ENCODE data around the gene SULT1E1. TPM values are rescaled to one million over a fixed set of nuclear protein-coding genes. Genes with fewer than 3 reads are reported as not detected.

SULT1E1 gene
- total RNA-seq, 1 donor = under 0.01 TPM

DNA sequence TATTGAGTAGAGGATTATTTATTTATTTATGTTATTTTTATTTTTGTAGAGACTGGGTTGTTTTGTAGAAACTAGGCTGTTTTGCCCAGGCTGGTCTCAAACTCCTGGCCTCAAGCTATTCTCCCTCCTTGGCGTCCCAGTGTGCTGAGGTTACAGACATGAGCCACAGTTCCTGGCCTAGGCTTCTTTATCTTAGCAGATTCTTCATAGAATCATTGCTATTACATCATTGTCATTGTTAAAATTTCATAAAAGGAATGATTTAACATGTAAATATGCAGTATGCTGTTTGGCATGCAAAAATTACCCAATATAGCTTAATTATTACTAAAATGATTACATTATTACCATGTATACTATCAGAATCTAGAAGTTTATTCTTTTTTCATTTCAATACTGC lies 24.2 kb downstream of the SULT1E1 start:
- DNase-seq (ENCODE audit: low read depth) = no peak
- TF ChIP-seq, protein P1, sequence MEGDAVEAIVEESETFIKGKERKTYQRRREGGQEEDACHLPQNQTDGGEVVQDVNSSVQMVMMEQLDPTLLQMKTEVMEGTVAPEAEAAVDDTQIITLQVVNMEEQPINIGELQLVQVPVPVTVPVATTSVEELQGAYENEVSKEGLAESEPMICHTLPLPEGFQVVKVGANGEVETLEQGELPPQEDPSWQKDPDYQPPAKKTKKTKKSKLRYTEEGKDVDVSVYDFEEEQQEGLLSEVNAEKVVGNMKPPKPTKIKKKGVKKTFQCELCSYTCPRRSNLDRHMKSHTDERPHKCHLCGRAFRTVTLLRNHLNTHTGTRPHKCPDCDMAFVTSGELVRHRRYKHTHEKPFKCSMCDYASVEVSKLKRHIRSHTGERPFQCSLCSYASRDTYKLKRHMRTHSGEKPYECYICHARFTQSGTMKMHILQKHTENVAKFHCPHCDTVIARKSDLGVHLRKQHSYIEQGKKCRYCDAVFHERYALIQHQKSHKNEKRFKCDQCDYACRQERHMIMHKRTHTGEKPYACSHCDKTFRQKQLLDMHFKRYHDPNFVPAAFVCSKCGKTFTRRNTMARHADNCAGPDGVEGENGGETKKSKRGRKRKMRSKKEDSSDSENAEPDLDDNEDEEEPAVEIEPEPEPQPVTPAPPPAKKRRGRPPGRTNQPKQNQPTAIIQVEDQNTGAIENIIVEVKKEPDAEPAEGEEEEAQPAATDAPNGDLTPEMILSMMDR (IDR thresholded peaks at IDR 0.05; ENCODE audit: insufficient read depth, low read depth, low read length) = no peak
- H3K4me3 ChIP-seq (ENCODE audit: low read depth, low read length) = no peak overlapping the region

DNA sequence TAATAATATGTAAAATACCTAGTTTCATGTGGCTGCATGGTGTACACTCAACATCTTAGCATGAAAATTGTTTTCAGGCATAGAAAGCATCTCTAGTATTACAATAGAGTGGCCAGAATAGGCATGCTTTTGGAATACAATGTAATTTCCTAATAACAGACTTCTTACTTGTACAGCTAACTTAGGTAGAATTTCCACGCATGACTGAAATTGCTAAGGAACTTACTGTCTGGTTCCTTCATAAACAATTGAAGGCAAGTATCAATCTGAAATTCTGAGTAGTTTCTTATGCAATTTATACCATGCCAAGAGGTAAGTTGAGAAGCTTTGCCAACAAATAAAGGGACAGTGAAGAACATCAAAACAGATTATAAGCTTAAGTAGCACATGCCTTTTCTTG lies 26.7 kb downstream of the SULT1E1 start:
- TF ChIP-seq, protein P1 (IDR thresholded peaks at IDR 0.05; ENCODE audit: insufficient read depth, low read depth, low read length) = no peak
- no peak overlapping the region for H3K4me3 ChIP-seq (ENCODE audit: low read depth, low read length)
- DNase-seq (ENCODE audit: low read depth) = no peak

DNA sequence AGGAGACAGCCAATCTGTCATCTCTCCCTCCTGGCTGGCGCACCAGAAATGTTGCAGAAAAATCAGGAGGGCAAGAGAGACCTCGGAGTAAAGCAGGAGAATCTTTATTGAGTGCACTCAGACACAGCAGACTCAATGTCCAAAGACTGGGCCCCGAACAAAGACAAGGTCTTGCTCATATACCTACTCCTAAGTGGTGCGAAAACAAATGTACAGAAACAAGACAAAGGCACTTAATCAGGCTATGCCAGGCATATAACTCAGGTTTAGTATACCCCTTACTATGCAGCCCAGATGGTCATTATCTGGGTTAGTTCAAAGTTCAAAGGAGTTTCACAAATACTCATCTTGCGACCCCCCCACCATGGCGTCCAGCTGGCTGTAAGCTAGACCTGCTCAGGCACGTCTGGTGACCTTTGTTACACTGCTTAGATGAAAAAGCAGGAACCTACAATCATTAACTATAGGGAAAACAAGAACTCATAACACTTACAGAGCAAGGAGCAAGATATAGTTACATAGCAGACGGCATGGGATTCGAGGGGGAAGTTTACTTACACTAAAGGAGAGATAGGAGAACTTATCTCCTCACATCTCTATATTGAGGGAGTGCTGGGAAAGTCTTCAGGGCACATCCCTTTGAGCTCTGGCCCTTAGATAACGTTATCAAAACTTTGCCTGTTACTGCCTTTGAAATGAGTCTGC lies 27.5 kb downstream of the SULT1E1 start:
- DNase-seq (ENCODE audit: low read depth) = no peak
- TF ChIP-seq, protein P1 (IDR thresholded peaks at IDR 0.05; ENCODE audit: insufficient read depth, low read depth, low read length) = no peak
- H3K4me3 ChIP-seq (ENCODE audit: low read depth, low read length) = no peak overlapping the region

DNA sequence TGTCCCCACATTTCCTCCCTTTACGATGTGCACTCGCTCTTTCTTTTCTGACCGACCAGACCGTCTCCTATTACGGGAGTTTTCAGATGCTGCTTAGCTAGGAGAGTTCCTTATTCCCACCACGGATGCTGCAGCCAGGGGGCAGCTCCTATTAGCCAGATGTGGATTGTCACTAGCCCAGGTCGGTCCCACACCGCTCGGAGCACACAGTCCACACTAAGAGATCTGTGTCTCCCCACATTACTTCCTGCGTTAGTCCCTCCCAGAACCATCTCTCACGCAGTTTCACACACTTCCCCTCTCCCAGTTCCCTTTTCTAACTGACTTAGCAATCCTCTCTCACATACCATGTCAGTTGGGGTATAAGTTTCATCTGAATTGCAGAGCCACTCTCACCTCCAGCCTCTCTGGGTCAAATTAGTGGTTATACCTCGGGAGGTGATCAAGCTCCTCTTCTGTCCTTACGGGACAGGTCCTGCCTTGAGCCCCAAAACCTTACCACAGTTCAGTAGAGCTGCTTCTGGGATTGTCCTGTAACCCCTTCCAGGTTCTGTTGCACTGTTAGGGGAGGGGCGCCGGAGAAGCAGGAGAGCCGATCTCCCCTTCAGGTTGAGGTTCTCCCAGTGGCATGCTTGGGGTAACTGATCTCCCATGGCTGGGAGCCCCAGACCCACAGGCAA lies 28.2 kb downstream of the SULT1E1 start:
- no peak for DNase-seq (ENCODE audit: low read depth)
- TF ChIP-seq, protein P1 (IDR thresholded peaks at IDR 0.05; ENCODE audit: insufficient read depth, low read depth, low read length) = no peak
- H3K4me3 ChIP-seq (ENCODE audit: low read depth, low read length) = no peak overlapping the region

DNA sequence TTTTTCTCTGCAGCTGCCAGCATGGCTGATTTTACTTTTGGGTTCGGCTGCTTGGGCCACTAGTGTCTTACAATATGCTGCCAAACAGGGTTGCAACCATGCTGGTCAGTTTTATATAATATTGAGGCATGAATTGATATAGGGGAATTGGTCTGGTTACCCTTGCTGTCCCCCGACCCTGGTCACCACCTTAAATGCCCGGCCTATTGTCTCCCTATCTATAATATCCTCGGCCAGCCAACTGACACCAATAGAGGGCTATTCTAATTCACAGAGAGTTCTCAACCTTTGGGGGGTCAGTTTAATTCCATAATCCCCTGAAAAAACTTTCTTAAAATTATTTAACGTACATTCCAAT lies 28.7 kb downstream of the SULT1E1 start:
- TF ChIP-seq, protein P1 (IDR thresholded peaks at IDR 0.05; ENCODE audit: insufficient read depth, low read depth, low read length) = no peak
- no peak overlapping the region for H3K4me3 ChIP-seq (ENCODE audit: low read depth, low read length)
- no peak for DNase-seq (ENCODE audit: low read depth)

DNA sequence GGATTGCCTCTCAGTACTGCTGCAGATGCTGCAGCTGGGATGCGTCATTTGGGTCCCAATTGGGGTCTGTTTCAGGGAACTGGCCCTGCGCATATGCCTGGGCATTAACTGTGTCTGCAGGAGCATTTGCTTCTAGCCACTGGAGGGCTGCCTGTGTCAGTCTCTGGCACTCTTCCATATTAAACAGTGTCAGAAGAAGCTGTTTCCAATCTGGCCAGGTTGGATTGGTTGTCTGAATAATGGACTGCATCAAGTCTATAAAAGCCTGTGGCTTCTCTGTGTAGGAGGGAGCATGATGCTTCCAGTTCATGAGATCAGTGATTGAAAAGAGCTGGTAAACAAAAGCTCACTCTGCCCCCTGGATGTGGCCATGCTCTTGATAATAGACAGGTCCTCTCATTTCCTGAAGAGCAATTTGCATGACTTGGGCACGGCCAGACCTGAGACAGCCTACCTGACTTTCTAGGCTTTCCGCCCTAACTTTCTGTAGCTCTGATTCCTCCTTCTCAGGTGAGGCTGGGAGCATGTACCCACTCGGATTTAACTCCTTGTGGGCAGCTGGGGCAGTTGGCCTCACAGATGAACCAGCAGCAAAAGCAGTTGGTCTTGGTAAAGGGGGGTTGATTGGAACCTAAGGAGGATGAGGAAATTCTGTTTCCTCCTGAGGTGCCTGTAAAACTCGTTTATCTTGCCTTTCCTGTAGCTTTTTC lies 29.2 kb downstream of the SULT1E1 start:
- DNase-seq (ENCODE audit: low read depth) = no peak
- TF ChIP-seq, protein P1 (IDR thresholded peaks at IDR 0.05; ENCODE audit: insufficient read depth, low read depth, low read length) = no peak
- H3K4me3 ChIP-seq (ENCODE audit: low read depth, low read length) = no peak overlapping the region

Data from fibroblast of villous mesenchyme (primary cell).